Measurements from ENCODE around the gene SPOP.

GRCh38 chr17:49552070-49552751 is 125.7 kb downstream of the SPOP start:
- no peak for TF ChIP-seq CTCF (IDR thresholded peaks at IDR 0.05)
- TF ChIP-seq POLR2A (IDR thresholded peaks at IDR 0.05), result no peak
- TF ChIP-seq EP300 (IDR thresholded peaks at IDR 0.05; ENCODE audit: low read depth), result no peak
- TF ChIP-seq POLR2AphosphoS5 (IDR thresholded peaks at IDR 0.05), result no peak
